Measurements from ENCODE around the gene HHIPL1. TPM values are rescaled to one million over a fixed set of nuclear protein-coding genes. Genes with fewer than 3 reads are reported as not detected.
A peak's percentile ranks its signal among the peaks of the same experiment; 100 is the strongest.

HHIPL1 gene
- total and polyA plus RNA-seq, 2 of the 8 experiments (the other 6 are each of a cell fraction or from before 2014, with no cell fraction given) = 1.5 to 2.6 TPM

DNA sequence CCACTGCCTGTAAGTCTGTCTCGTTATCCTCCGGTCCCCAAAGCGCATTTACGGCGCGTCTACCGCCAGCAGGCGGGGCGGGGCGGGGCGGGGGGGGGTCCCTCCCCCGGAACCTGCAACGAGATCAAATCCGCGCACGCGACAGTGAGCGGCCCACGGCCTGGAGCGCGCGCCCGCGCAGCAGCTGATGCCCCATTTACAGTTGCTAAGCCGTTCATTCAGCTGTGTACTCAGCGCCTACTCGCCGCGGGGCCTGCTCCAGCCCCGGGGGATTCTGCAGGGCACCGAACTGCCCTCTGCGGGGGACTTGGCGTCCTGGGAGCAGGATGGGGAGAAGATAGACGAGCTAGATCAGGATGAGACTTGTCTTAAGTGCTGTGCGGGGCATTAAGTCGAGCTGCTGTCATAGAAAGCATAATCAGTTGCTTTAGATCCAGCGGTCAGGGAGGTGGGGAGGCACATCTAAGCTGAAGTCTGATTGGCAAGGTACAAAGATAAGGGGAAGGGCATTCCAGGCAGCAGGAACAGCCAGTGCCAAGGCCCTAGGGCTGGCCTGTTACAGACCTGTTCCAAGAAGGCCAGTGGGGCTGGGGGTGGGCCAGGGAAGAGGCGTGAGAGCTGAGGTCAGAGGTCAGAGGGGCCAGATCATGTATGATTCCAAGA is 39.5 kb upstream of the HHIPL1 start:
- H3K4me2 ChIP-seq (ENCODE audit: insufficient read depth in 1 of 2, low read depth in 2 of 2, low read length in 2 of 2) = peak overlapping the region; percentile 96 to 98
- no peak for TF ChIP-seq YY1 (IDR thresholded peaks at IDR 0.05; ENCODE audit: low read depth, low read length)
- no peak for TF ChIP-seq CBX8 (IDR thresholded peaks at IDR 0.05; ENCODE audit: borderline replicate concordance, low read depth, low read length)
- no peak for TF ChIP-seq CBX5 (IDR thresholded peaks at IDR 0.05; ENCODE audit: low read depth, low read length)
- TF ChIP-seq BRCA1 (IDR thresholded peaks at IDR 0.05; ENCODE audit: low read depth, low read length) = no peak
- TF ChIP-seq RAD21 (IDR thresholded peaks at IDR 0.05 in 1 of 2, conservative IDR thresholded peaks at IDR 0.05 in 1 of 2; ENCODE audit: low read depth in 2 of 2, low read length in 2 of 2) = 0 out of 4 replicates have a peak, but pooled peaks of 1 of the 2 experiments have one; percentile 9
- peak; percentile 50 for TF ChIP-seq SAP30 (IDR thresholded peaks at IDR 0.05; ENCODE audit: insufficient read depth, insufficient replicate concordance, low read length)
- TF ChIP-seq TEAD4 (IDR thresholded peaks at IDR 0.05; ENCODE audit: low read depth, low read length) = 0 out of 2 replicates have a peak, but pooled peaks have one; percentile 48
- no peak for TF ChIP-seq TAF1 (IDR thresholded peaks at IDR 0.05; ENCODE audit: low read depth, low read length)
- TF ChIP-seq SIN3A (conservative IDR thresholded peaks at IDR 0.05 in 1 of 2, IDR thresholded peaks at IDR 0.05 in 1 of 2; ENCODE audit: low read depth in 1 of 2, low read length in 2 of 2) = peak in 1 of 2 experiments; percentile 37; a peak in 1 of 4 replicates
- no peak for TF ChIP-seq POLR2AphosphoS5 (IDR thresholded peaks at IDR 0.05; ENCODE audit: low read depth, low read length)
- peaks cover 0 to 3% of the 10 kb centered on the region in 2 experiments; a peak in 1 of 4 replicates for H3K9me3 ChIP-seq (ENCODE audit: insufficient read depth in 2 of 2, low read depth in 1 of 2, low read length in 1 of 2)
- H4K8ac ChIP-seq (ENCODE audit: extremely low read depth, insufficient read depth, low read length) = peak overlapping the region; percentile 90; the same call in 1 of the 2 replicates
- no peaks in the 10 kb centered on the region; a peak in 1 of 8 replicates for H3K36me3 ChIP-seq (ENCODE audit: control insufficient read depth in 2 of 4, insufficient read depth in 4 of 4, low read length in 3 of 4)
- ChIA-PET CTCF (ENCODE audit: partially characterized antibody) (interaction anchor here (0.6 to 6.4 kb wide), 16 partner anchors 11 to 88 kb away, joined by 3 to 37 read pairs (median 6); no protein-coding TSS in a partner anchor), POLR2A (ENCODE audit: partially characterized antibody) (interaction anchor here (0.7 to 2.7 kb wide), 10 partner anchors 10 to 89 kb away, joined by 3 to 10 read pairs (median 4); no protein-coding TSS in a partner anchor)
- H4K5ac ChIP-seq (ENCODE audit: insufficient read length, low read depth, low read length) = no peak overlapping the region
- peak overlapping the region; percentile 76 to 87 (median 82) for H3K4me3 ChIP-seq (ENCODE audit: extremely low read depth in 1 of 4, insufficient read depth in 2 of 4, low read depth in 3 of 4, low read length in 4 of 4)
- DNase-seq (ENCODE audit: low read depth in 1 of 2, low spot score in 2 of 2) (peak in 1 of 2 experiments; percentile 71), FAIRE-seq (no peak)
- no peak overlapping the region for H2BK120ac ChIP-seq (replicated peaks; ENCODE audit: low read depth, low read length)
- peaks cover 17 to 28% of the 10 kb centered on the region in 2 experiments for H4K20me1 ChIP-seq (replicated peaks in 1 of 2; ENCODE audit: control insufficient read depth in 1 of 2, insufficient read depth in 2 of 2, low read length in 2 of 2)
- no peak overlapping the region for H3K27ac ChIP-seq (ENCODE audit: low read depth, low read length)
- peak overlapping the region; percentile 81; the same call in 1 of the 2 replicates for H2BK12ac ChIP-seq (ENCODE audit: low read depth, low read length)
- no peak overlapping the region for H3K23ac ChIP-seq (ENCODE audit: insufficient read length)
- H3K18ac ChIP-seq (ENCODE audit: extremely low read depth, low read length) = peak overlapping the region; percentile 85
- H2BK20ac ChIP-seq (ENCODE audit: low read length) = 0 out of 2 replicates have a peak overlapping the region, but pooled peaks have one; percentile 80
- H3K14ac ChIP-seq (ENCODE audit: insufficient read length) = no peak overlapping the region
- 0 out of 2 replicates have a peak overlapping the region, but pooled peaks have one; percentile 4 for H2AFZ ChIP-seq (ENCODE audit: low read length)
- no peak overlapping the region for H2BK5ac ChIP-seq (ENCODE audit: low read depth, low read length)
- peaks cover 3 to 23% of the 10 kb centered on the region in 2 experiments; a peak in 3 of 4 replicates for H3K79me2 ChIP-seq (ENCODE audit: control insufficient read depth in 1 of 2, insufficient read depth in 2 of 2, low read length in 2 of 2)
- H3K4ac ChIP-seq (replicated peaks; ENCODE audit: insufficient read length, low read depth, low read length) = no peak overlapping the region
- peak overlapping the region; percentile 92; the same call in 1 of the 2 replicates for H2BK15ac ChIP-seq (ENCODE audit: low read length)
- H3K56ac ChIP-seq (replicated peaks; ENCODE audit: insufficient read length, low read depth, low read length) = no peak overlapping the region
- peak overlapping the region in 1 of 4 experiments; percentile 30; a peak in 3 of 7 replicates for H3K9ac ChIP-seq (replicated peaks in 1 of 4; ENCODE audit: extremely low read depth in 1 of 4, low read depth in 3 of 4, low read length in 3 of 4)
- H2AK5ac ChIP-seq (ENCODE audit: low read depth, low read length) = 0 out of 2 replicates have a peak overlapping the region, but pooled peaks have one; percentile 24
- H3K79me1 ChIP-seq (ENCODE audit: low read depth, low read length) = peaks cover 9% of the 10 kb centered on the region
- peaks cover 4 to 26% (median 17%) of the 10 kb centered on the region in 4 experiments for H3K4me1 ChIP-seq (replicated peaks in 1 of 4; ENCODE audit: control insufficient read depth in 3 of 4, insufficient read depth in 4 of 4, low read length in 3 of 4)
- WGBS, 2 experiments (ENCODE audit: extremely low coverage in 1 of 2, insufficient coverage in 1 of 2, insufficient read length in 1 of 2, insufficient replicate concordance in 2 of 2, low coverage in 1 of 2, low lambda C conversion rate in 2 of 2, missing lambda C conversion rate in 1 of 2) = 8% methylated on average over 17 of the region's 38 CpGs; no CpG with 5 or more reads in 1 of the 2 experiments
- peaks cover 9 to 34% (median 26%) of the 10 kb centered on the region in 4 experiments; a peak in 6 of 7 replicates for H3K27me3 ChIP-seq (replicated peaks in 1 of 4; ENCODE audit: control insufficient read depth in 3 of 4, extremely low read depth in 1 of 4, insufficient read depth in 3 of 4, low read length in 3 of 4)
- peaks cover 20% of the 10 kb centered on the region for H3K23me2 ChIP-seq (ENCODE audit: low read depth, low read length)
- peak overlapping the region; percentile 61 for H4K91ac ChIP-seq (replicated peaks; ENCODE audit: insufficient read length, low read length)

Measured in H1 (cell line).